ENCODE data around the gene CASK.

- no peak for TF ChIP-seq EZH2 (IDR thresholded peaks at IDR 0.05; ENCODE audit: borderline replicate concordance, low read depth, low read length, poor library complexity, severe bottlenecking)
- no peak for TF ChIP-seq CTCF (conservative IDR thresholded peaks at IDR 0.05; ENCODE audit: low read depth, low read length)
Observed at GRCh38 chrX:41909068-41909467, 14.3 kb downstream of the CASK start.

All from A673 (cell line).